GM23248 (cell line): ENCODE measurements around the gene NSUN7. TPM values are rescaled to one million over a fixed set of nuclear protein-coding genes. Genes with fewer than 3 reads are reported as not detected.

Source experiments
- DNase-seq: peaks from one replicate; pipeline ENCODE4 v3.0.0-alpha.2; 2015
- H2AFZ ChIP-seq: fragments of 200-600 bp; sonication (generic); 2 replicates; pipeline ENCODE4 v1.6.1; 2016; ENCODE audit warnings: antibody characterized with exemption
- H3F3A ChIP-seq: fragments of 200-600 bp; sonication (generic); 2 replicates; pipeline ENCODE4 v1.6.1; 2016; ENCODE audit warnings: mild to moderate bottlenecking, antibody characterized with exemption, mixed run types; ENCODE audit not compliant: insufficient read depth
- H3K27ac ChIP-seq: fragments of 200-600 bp; sonication (generic); 2 replicates; pipeline ENCODE4 v1.5.1; 2016; ENCODE audit warnings: mild to moderate bottlenecking
- H3K27me3 ChIP-seq: fragments of 200-600 bp; sonication (generic); replicated peaks from 2 replicates; pipeline ENCODE4 v1.6.1; 2016; ENCODE audit warnings: mild to moderate bottlenecking; ENCODE audit not compliant: insufficient read depth
- H3K36me3 ChIP-seq: fragments of 200-600 bp; sonication (generic); 2 replicates; pipeline ENCODE4 v1.6.1; 2016; ENCODE audit warnings: low read depth, mild to moderate bottlenecking
- H3K4me1 ChIP-seq: fragments of 200-600 bp; sonication (generic); 2 replicates; pipeline ENCODE4 v1.6.1; 2016; ENCODE audit warnings: mild to moderate bottlenecking; ENCODE audit not compliant: insufficient read depth
- H3K4me2 ChIP-seq: fragments of 200-600 bp; sonication (generic); one replicate; pipeline ENCODE4 v1.6.1; 2016; ENCODE audit warnings: mild to moderate bottlenecking; ENCODE audit not compliant: unreplicated experiment
- H3K4me3 ChIP-seq: fragments of 200-600 bp; sonication (generic); 2 replicates; pipeline ENCODE4 v1.5.1; 2016; ENCODE audit warnings: mild to moderate bottlenecking
- H3K79me2 ChIP-seq: fragments of 200-600 bp; sonication (generic); 2 replicates; pipeline ENCODE4 v1.6.1; 2016; ENCODE audit warnings: mild to moderate bottlenecking; ENCODE audit not compliant: insufficient read depth
- H3K9ac ChIP-seq: fragments of 200-600 bp; sonication (generic); 2 replicates; pipeline ENCODE4 v1.6.1; 2016; ENCODE audit warnings: mild to moderate bottlenecking
- H3K9me2 ChIP-seq: fragments of 200-600 bp; sonication (generic); 2 replicates; pipeline ENCODE4 v1.6.1; 2016; ENCODE audit warnings: mixed run types, mild to moderate bottlenecking, moderate library complexity; ENCODE audit not compliant: insufficient read depth
- H3K9me3 ChIP-seq: fragments of 200-600 bp; sonication (generic); one replicate; pipeline ENCODE4 v1.6.1; 2017; ENCODE audit warnings: low read depth
- H4K20me1 ChIP-seq: fragments of 200-600 bp; sonication (generic); 2 replicates; pipeline ENCODE4 v1.6.0; 2016; ENCODE audit not compliant: insufficient read depth
- EZH2 ChIP-seq: fragments of 200-600 bp; sonication (generic); IDR thresholded peaks from 2 replicates; pipeline ENCODE4 v1.6.1; 2018; ENCODE audit warnings: antibody characterized with exemption, mild to moderate bottlenecking; ENCODE audit not compliant: insufficient read depth, poor library complexity, severe bottlenecking
- EZH2phosphoT487 ChIP-seq: fragments of 200-600 bp; sonication (generic); IDR thresholded peaks from 2 replicates; pipeline ENCODE4 v1.6.1; 2018; ENCODE audit warnings: antibody characterized with exemption, moderate library complexity, mild to moderate bottlenecking, low read depth; ENCODE audit not compliant: insufficient read depth
- WGBS, 2 experiments: methylation state at CpG; one replicate each; pipeline ENCODE4 v1.1.6; 2015 to 2017; ENCODE audit warnings: low lambda C conversion rate in 2 of 2, low coverage in 1 of 2; ENCODE audit errors: missing lambda C conversion rate in 2 of 2; 5-methylcytosine and 5-hydroxymethylcytosine counted together
- in situ Hi-C: fragments of 300-500 bp; cut with MboI; formaldehyde crosslinking; loops from 2 replicates; pipeline ENCODE4 v1.15.0; 2020
- polyA plus RNA-seq: library from polyadenylated mRNA; unstranded; fragments of >200 nt; fragmentation: Nextera tagmentation; extraction: Ambion mirVana; gene quantifications from 2 replicates; pipeline ENCODE4 v1.2.1, GENCODE V29; 2016
- total RNA-seq: library from RNA; depleted of rRNA; stranded (reverse); fragments of >200 nt; shearing (Covaris generic); gene quantifications from 2 replicates; pipeline ENCODE4 v1.2.3, GENCODE V29; 2014

Gene NSUN7
- total and polyA plus RNA-seq, 2 experiments from 2014 or later = 0.05 TPM; not detected in 1

DNA sequence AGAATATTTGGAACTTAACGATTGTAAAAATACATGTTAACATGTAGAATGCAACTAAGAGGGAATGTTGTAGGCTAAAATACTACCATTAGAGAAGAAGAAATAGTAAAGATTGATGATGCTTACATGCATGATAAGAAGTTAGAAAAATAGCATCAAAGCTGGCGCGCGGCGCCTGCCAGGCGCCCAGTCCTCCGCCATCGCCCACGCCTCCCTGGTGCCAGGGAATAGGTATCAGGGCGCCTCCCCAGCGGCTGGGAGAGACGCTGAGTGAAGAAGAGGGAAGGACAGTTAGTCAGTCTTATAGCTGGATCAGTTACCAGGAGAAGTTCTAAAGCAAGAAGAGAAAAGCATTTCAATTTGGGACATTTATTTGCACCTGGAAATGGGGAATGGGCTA is 36.0 kb downstream of the NSUN7 start:
- no peaks in the 10 kb centered on the region for H3K79me2 ChIP-seq
- TF ChIP-seq EZH2phosphoT487 = no peak
- no peak for TF ChIP-seq EZH2
- H3K36me3 ChIP-seq = no peaks in the 10 kb centered on the region
- no peaks in the 10 kb centered on the region for H3F3A ChIP-seq
- H3K9me3 ChIP-seq = no peaks in the 10 kb centered on the region
- peaks cover 4% of the 10 kb centered on the region; the same call in 1 of the 2 replicates for H3K27me3 ChIP-seq
- H3K4me2 ChIP-seq = no peak overlapping the region
- H3K9me2 ChIP-seq = no peaks in the 10 kb centered on the region
- no peak overlapping the region for H2AFZ ChIP-seq
- no peak for DNase-seq
- 89% methylated on average over 12 of the region's 12 CpGs for WGBS, 2 experiments
- no peak overlapping the region for H3K4me3 ChIP-seq
- no peak overlapping the region for H3K27ac ChIP-seq
- in situ Hi-C loops = no loop called here
- H3K4me1 ChIP-seq = no peaks in the 10 kb centered on the region
- H4K20me1 ChIP-seq = no peaks in the 10 kb centered on the region
- H3K9ac ChIP-seq = no peak overlapping the region

DNA sequence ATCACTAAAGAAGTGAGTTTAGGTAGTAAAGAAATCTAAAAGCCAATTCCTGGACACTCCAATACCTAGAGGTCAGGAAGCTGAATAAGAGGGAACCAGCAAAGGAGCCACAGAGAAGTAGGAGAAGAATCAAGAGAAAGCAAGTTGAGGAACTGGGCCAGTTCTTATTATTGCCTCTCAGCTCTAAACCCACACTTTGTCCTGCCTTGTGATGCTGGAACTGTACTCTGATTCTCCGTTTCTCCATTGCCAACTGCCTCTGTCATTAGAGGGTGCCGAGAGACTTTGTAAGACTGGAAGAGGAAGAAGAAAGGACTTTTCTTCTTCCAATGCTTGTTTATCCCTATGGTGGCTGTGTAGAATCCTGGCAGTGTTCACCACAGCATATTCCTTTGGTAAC is 38.6 kb downstream of the NSUN7 start:
- Histone ChIP-seq H2AFZ (no peak overlapping the region), H3K4me3 (no peak overlapping the region), H3K9me2 (no peaks in the 10 kb centered on the region), H3K27ac (no peak overlapping the region), H3K79me2 (no peaks in the 10 kb centered on the region), H3K36me3 (no peaks in the 10 kb centered on the region), H3K9me3 (no peaks in the 10 kb centered on the region), H4K20me1 (no peaks in the 10 kb centered on the region), H3K4me1 (no peaks in the 10 kb centered on the region), H3F3A (no peaks in the 10 kb centered on the region), H3K27me3 (no peaks in the 10 kb centered on the region; the same call in 1 of the 2 replicates), H3K4me2 (no peak overlapping the region), H3K9ac (no peak overlapping the region)
- in situ Hi-C loops = no loop called here
- TF ChIP-seq EZH2phosphoT487 (no peak), EZH2 (no peak)
- no peak for DNase-seq
- WGBS, 2 experiments = 7 to 10% methylated on average over 2 of the region's 2 CpGs

DNA sequence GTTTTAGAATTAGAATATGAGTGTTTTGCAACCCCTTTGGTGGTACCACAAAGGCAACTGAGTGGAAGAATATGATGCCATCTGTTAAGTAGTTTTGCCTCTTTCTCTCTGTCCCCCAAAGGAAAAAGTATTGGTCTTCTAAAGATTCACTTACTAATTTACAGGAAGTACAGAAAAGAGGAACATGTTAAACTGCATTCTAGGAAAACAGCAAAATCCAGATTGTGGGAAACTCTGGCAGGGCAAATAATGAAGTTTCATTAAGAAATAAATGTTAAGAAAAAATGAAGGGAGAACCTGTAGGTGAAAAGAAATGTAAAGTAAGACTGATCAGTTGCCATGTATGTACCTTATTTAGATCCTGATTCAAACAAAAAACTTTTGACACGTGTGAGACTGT is 39.3 kb downstream of the NSUN7 start:
- no peak overlapping the region for H3K27ac ChIP-seq
- 66 to 70% methylated on average over 1 of the region's 1 CpG for WGBS, 2 experiments
- DNase-seq = no peak
- TF ChIP-seq EZH2 (no peak), EZH2phosphoT487 (no peak)
- no peaks in the 10 kb centered on the region for H3K4me1 ChIP-seq
- no peaks in the 10 kb centered on the region for H3K36me3 ChIP-seq
- no peak overlapping the region for H3K9ac ChIP-seq
- no peak overlapping the region for H3K4me2 ChIP-seq
- no peak overlapping the region for H3K4me3 ChIP-seq
- H3K9me2 ChIP-seq = no peaks in the 10 kb centered on the region
- no peaks in the 10 kb centered on the region for H4K20me1 ChIP-seq
- no peaks in the 10 kb centered on the region for H3K79me2 ChIP-seq
- no peak overlapping the region for H2AFZ ChIP-seq
- no peaks in the 10 kb centered on the region for H3K9me3 ChIP-seq
- no peaks in the 10 kb centered on the region for H3K27me3 ChIP-seq
- no peaks in the 10 kb centered on the region for H3F3A ChIP-seq
- in situ Hi-C loops = no loop called here

DNA sequence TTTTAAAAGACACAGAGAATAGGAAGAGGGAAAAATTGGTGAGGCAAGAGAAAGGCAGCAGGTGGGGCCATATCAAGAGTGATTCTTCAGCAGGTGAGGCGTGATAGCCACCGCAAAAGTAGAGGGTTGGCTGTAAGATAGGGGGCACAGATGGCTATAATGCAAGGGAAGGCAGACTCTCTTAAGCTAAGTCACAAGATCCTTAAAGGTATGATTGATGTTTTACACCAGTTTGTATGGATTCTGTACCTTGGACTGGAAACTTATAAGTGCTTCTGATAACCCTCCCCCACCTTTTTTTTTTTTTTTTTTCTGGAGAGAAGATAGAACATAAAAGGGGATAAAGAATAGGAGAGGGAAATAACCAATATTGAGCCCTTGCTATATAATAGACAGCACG is 40.0 kb downstream of the NSUN7 start:
- no peak for DNase-seq
- Histone ChIP-seq H3K27ac (no peak overlapping the region), H3K9me3 (no peaks in the 10 kb centered on the region), H3K9ac (no peak overlapping the region), H3K4me1 (no peaks in the 10 kb centered on the region), H3F3A (no peaks in the 10 kb centered on the region), H3K4me2 (no peak overlapping the region), H4K20me1 (no peaks in the 10 kb centered on the region), H2AFZ (no peak overlapping the region), H3K79me2 (no peaks in the 10 kb centered on the region), H3K27me3 (no peaks in the 10 kb centered on the region), H3K36me3 (no peaks in the 10 kb centered on the region), H3K4me3 (no peak overlapping the region), H3K9me2 (no peaks in the 10 kb centered on the region)
- in situ Hi-C loops = no loop called here
- WGBS, 2 experiments = 89 to 99% methylated on average over 3 of the region's 3 CpGs
- no peak for TF ChIP-seq EZH2phosphoT487
- TF ChIP-seq EZH2 = no peak

DNA sequence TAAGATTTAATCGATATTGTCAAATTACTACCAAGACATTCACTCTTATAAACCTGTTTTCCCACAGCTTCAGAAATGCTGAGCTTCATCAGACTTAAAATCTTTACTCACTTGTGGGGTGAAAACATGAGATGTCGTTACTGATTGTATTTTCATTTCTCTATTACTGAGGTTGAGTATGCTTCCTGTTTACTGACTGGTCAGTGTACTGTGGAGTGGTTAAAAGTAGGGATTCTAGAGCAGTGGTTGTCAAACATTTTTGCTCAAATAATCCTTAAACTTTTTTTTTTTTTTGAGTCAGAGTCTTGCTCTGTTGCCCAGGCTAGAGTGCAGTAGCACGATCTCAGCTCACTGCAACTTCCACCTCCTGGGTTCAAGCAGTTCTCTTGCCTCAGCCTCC is 50.3 kb downstream of the NSUN7 start:
- Histone ChIP-seq H3K9ac (no peak overlapping the region), H3K4me1 (no peaks in the 10 kb centered on the region), H4K20me1 (no peaks in the 10 kb centered on the region), H3K9me2 (no peaks in the 10 kb centered on the region), H3K36me3 (no peaks in the 10 kb centered on the region), H3K79me2 (no peaks in the 10 kb centered on the region), H3K27me3 (no peaks in the 10 kb centered on the region), H3K27ac (no peak overlapping the region), H3K4me3 (no peak overlapping the region), H3F3A (no peaks in the 10 kb centered on the region), H3K9me3 (no peaks in the 10 kb centered on the region), H3K4me2 (no peak overlapping the region), H2AFZ (no peak overlapping the region)
- in situ Hi-C loops = no loop called here
- TF ChIP-seq EZH2 = no peak
- no peak for TF ChIP-seq EZH2phosphoT487
- DNase-seq = no peak
- 67 to 72% methylated on average over 3 of the region's 3 CpGs for WGBS, 2 experiments
